Loucy (cell line): ENCODE measurements around the gene NADK.
"Not testable (repeated sequence)": the region's sequence is repeated elsewhere in the genome, so short reads cannot be mapped to it uniquely, and the experiment has no call there.

Experiments used
- H2AFZ ChIP-seq: fragments of 200-600 bp; sonication (generic); 2 replicates; pipeline ENCODE4 v1.6.0; 2016; ENCODE audit warnings: antibody characterized with exemption, mild to moderate bottlenecking, low read length, moderate library complexity
- H3F3A ChIP-seq: fragments of 200-600 bp; 2 replicates; pipeline ENCODE4 v1.6.0; 2016; ENCODE audit warnings: antibody characterized with exemption, low read depth, mild to moderate bottlenecking
- H3K27me3 ChIP-seq: fragments of 200-600 bp; sonication (generic); 2 replicates; pipeline ENCODE4 v1.6.1; 2014; ENCODE audit warnings: low read length, mild to moderate bottlenecking; ENCODE audit not compliant: insufficient read depth, poor library complexity, severe bottlenecking
- H3K36me3 ChIP-seq: fragments of 200-600 bp; sonication (generic); 2 replicates; pipeline ENCODE4 v1.6.1; 2016; ENCODE audit warnings: low read length; ENCODE audit not compliant: insufficient read depth
- H3K4me1 ChIP-seq: fragments of 200-600 bp; sonication (generic); 2 replicates; pipeline ENCODE4 v1.5.1; 2014; ENCODE audit warnings: low read length, mild to moderate bottlenecking; ENCODE audit not compliant: insufficient read depth, poor library complexity, severe bottlenecking
- H3K4me2 ChIP-seq: fragments of 200-600 bp; sonication (generic); 2 replicates; pipeline ENCODE4 v1.6.0; 2014; ENCODE audit warnings: antibody characterized with exemption, low read length, low read depth, mild to moderate bottlenecking; ENCODE audit not compliant: poor library complexity, severe bottlenecking
- H3K4me3 ChIP-seq: fragments of 200-600 bp; sonication (generic); 2 replicates; pipeline ENCODE4 v1.5.1; 2014; ENCODE audit warnings: low read length, mild to moderate bottlenecking, mixed read lengths; ENCODE audit not compliant: poor library complexity, severe bottlenecking
- H3K79me2 ChIP-seq: fragments of 200-600 bp; sonication (generic); 2 replicates; pipeline ENCODE4 v1.6.1; 2014; ENCODE audit warnings: low read length; ENCODE audit not compliant: insufficient read depth
- H3K9ac ChIP-seq: fragments of 200-600 bp; sonication (generic); 2 replicates; pipeline ENCODE4 v1.6.0; 2014; ENCODE audit warnings: mild to moderate bottlenecking, low read depth, low read length, moderate library complexity; ENCODE audit not compliant: poor library complexity, severe bottlenecking
- H3K9me2 ChIP-seq: fragments of 200-600 bp; sonication (generic); replicated peaks from 2 replicates; pipeline ENCODE4 v1.6.1; 2016; ENCODE audit warnings: low read depth, low read length, mixed read lengths
- H3K9me3 ChIP-seq: fragments of 200-600 bp; sonication (generic); 2 replicates; pipeline ENCODE4 v1.6.1; 2014; ENCODE audit warnings: mild to moderate bottlenecking, antibody characterized with exemption, low read length, low read depth; ENCODE audit not compliant: insufficient read depth
- H4K20me1 ChIP-seq: fragments of 200-600 bp; sonication (generic); 2 replicates; pipeline ENCODE4 v1.6.0; 2014; ENCODE audit warnings: antibody characterized with exemption, low read length, mild to moderate bottlenecking; ENCODE audit not compliant: insufficient read depth, poor library complexity, severe bottlenecking
- EZH2phosphoT487 ChIP-seq: fragments of 200-600 bp; IDR thresholded peaks from 2 replicates; pipeline ENCODE4 v1.6.1; 2018; ENCODE audit warnings: antibody characterized with exemption, mild to moderate bottlenecking, moderate library complexity, borderline replicate concordance
- TF ChIP-seq, protein P1 (sequence below): fragments of 200-600 bp; sonication (generic); conservative IDR thresholded peaks from 2 replicates; pipeline ENCODE4 v1.5.1; 2014; ENCODE audit warnings: mild to moderate bottlenecking, antibody characterized with exemption, low read length

The NADK gene

GRCh38 chr1:1737675-1738590 lies 40.3 kb downstream of the NADK start:
- H3K9ac ChIP-seq, H3K4me1 ChIP-seq, H3K36me3 ChIP-seq, H3K9me2 ChIP-seq, H3F3A ChIP-seq, H3K9me3 ChIP-seq, H3K79me2 ChIP-seq, H3K27me3 ChIP-seq, H4K20me1 ChIP-seq, H3K4me2 ChIP-seq, H3K4me3 ChIP-seq, H2AFZ ChIP-seq: not testable (repeated sequence)

DNA sequence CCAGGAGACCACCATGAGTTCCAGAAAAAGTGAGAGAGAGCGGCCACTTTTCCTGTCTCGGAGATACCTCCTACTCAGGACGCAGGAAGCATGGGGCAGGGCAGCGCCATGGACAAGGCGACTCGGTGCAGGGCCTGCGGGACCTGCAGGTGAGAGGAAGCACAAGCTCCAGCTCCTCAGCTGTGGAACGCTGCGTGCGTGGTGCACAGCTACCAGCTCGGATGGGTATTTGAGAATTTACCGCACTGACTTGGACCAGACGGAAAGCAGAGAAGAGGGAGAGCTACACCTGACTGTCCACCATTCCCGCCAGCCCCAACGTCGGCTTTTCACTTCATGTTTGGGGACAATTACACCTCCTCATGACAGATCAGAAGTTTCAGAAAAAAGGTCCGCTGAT lies 45.9 kb downstream of the NADK start:
- Histone ChIP-seq H3K4me3 (no peak overlapping the region), H3K9me3 (no peaks in the 10 kb centered on the region), H3K4me2 (no peak overlapping the region), H3K79me2 (no peaks in the 10 kb centered on the region), H3K4me1 (no peaks in the 10 kb centered on the region), H2AFZ (no peak overlapping the region), H3K36me3 (no peaks in the 10 kb centered on the region; the same call in 1 of the 2 replicates), H3K9me2 (no peaks in the 10 kb centered on the region), H4K20me1 (no peaks in the 10 kb centered on the region), H3K27me3 (no peaks in the 10 kb centered on the region), H3K9ac (no peak overlapping the region), H3F3A (no peaks in the 10 kb centered on the region)
- TF ChIP-seq, protein P1, sequence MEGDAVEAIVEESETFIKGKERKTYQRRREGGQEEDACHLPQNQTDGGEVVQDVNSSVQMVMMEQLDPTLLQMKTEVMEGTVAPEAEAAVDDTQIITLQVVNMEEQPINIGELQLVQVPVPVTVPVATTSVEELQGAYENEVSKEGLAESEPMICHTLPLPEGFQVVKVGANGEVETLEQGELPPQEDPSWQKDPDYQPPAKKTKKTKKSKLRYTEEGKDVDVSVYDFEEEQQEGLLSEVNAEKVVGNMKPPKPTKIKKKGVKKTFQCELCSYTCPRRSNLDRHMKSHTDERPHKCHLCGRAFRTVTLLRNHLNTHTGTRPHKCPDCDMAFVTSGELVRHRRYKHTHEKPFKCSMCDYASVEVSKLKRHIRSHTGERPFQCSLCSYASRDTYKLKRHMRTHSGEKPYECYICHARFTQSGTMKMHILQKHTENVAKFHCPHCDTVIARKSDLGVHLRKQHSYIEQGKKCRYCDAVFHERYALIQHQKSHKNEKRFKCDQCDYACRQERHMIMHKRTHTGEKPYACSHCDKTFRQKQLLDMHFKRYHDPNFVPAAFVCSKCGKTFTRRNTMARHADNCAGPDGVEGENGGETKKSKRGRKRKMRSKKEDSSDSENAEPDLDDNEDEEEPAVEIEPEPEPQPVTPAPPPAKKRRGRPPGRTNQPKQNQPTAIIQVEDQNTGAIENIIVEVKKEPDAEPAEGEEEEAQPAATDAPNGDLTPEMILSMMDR = no peak
- no peak for TF ChIP-seq EZH2phosphoT487

DNA sequence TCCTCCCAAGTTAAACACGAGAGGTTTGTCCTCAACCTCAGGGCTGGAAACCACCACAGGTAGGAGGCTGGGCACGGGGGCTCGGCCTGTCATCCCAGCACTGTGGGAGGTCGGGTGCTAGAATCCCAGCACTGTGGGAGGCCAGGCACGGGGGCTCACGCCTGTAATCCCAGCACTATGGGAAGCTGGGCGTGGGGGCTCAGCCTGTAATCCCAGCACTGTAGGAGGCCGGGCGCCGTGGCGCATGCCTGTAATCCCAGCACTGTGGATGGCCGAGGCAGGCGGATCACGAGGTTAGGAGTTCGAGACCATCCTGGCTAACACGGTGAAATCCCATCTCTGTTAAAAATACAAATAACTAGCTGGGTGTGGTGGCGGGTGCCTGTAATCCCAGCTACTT lies 47.4 kb downstream of the NADK start:
- no peak overlapping the region for H2AFZ ChIP-seq
- H3K9ac ChIP-seq = no peak overlapping the region
- H4K20me1 ChIP-seq = no peaks in the 10 kb centered on the region
- no peaks in the 10 kb centered on the region for H3K27me3 ChIP-seq
- no peaks in the 10 kb centered on the region for H3K9me2 ChIP-seq
- H3K4me3 ChIP-seq = no peak overlapping the region
- H3K4me1 ChIP-seq = no peaks in the 10 kb centered on the region
- TF ChIP-seq, protein P1 = no peak
- TF ChIP-seq EZH2phosphoT487 = no peak
- no peak overlapping the region for H3K4me2 ChIP-seq
- H3K36me3 ChIP-seq = no peaks in the 10 kb centered on the region; the same call in 1 of the 2 replicates
- H3K79me2 ChIP-seq = no peaks in the 10 kb centered on the region
- H3F3A ChIP-seq = no peaks in the 10 kb centered on the region
- no peaks in the 10 kb centered on the region for H3K9me3 ChIP-seq

DNA sequence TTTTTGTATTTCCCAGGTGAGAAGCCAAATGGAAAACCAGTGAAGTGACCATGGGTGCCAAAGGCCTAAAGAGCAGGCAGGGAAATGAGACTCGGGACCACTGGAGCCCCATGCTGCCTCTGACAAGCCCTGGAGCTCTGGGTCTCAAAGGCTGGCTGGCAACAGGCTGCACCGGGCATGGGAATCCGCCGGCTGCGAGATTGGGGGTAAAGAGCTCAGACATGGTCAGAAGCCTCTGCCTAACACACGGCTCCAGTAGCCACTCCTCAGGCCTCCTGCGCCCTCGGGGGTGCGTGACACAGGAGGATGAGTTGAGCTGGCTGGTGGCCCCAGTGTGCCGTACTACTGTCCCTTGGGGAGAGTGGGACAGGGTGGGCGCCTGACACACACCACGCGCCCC lies 48.0 kb downstream of the NADK start:
- H3K4me1 ChIP-seq, H3K9me2 ChIP-seq, H4K20me1 ChIP-seq, H3K9ac ChIP-seq, H3F3A ChIP-seq, H3K4me2 ChIP-seq, H3K4me3 ChIP-seq, H3K9me3 ChIP-seq, H3K36me3 ChIP-seq, H3K79me2 ChIP-seq, H3K27me3 ChIP-seq, H2AFZ ChIP-seq: not testable (repeated sequence)

DNA sequence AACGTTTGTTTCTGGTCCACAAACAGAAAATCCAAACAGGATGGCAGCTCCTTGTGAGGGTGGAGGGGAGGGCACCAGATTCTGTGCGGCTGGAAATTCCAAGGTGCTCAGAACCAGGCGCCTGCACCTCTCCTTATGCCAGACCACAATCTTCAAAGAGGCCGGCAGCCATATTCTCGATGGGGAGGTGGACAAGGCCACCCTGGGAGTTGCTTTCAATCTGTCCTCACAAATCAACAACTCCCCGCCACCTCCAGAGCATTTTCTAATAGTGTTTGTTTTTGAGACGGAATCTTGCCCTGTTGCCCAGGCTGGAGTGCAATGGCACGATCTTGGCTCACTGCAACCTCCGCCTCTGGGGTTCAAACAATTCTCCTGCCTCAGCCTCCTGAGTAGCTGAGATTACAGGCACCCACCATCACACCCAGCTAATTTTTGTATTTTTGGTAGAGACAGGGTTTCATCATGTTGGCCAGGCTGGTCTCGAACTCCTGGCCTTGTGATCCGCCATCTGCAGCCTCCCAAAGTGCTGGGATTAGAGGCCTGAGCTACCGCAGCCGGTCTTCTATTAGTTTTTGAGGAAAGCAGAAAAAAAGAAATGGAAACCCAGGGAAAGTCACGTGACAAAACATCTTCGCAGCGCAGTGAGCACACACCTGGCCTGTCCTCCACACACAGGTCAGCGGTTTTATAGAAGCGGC lies 49.0 kb downstream of the NADK start:
- H3F3A ChIP-seq, H3K9me3 ChIP-seq, H4K20me1 ChIP-seq, H3K79me2 ChIP-seq, H3K4me1 ChIP-seq, H2AFZ ChIP-seq, H3K27me3 ChIP-seq, H3K9me2 ChIP-seq, H3K4me3 ChIP-seq, H3K36me3 ChIP-seq, H3K9ac ChIP-seq, H3K4me2 ChIP-seq: not testable (repeated sequence)
